NCI-H2227 (cell line): ENCODE measurements around the gene CERS6.
"Not testable (repeated sequence)": the region's sequence is repeated elsewhere in the genome, so short reads cannot be mapped to it uniquely, and the experiment has no call there.

Source experiments
- DNase-seq: peaks from one replicate; lab custom pipeline; 2025; ENCODE audit not compliant: unreplicated experiment; lab: John Stamatoyannopoulos, UW

Gene CERS6

DNA sequence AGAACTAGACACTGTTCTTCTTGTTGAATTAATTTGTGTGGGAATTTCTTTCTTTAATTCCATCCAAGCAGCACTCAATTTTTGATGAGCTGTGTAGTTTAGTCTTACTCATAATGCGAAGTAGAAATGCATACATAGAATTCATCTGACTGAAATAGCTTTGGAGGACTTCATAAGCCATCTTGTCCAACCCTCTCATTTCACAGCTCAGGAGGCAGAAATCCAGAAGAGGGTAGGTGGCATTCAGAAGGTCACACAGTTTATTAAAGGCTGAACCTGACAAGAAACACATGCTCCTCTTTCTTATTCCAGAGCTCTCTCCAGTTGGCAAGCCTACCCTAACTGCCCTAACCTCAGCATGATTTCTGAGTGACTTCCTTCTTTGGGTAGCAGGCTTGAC lies 177.1 kb downstream of the CERS6 start:
- no peak for DNase-seq

DNA sequence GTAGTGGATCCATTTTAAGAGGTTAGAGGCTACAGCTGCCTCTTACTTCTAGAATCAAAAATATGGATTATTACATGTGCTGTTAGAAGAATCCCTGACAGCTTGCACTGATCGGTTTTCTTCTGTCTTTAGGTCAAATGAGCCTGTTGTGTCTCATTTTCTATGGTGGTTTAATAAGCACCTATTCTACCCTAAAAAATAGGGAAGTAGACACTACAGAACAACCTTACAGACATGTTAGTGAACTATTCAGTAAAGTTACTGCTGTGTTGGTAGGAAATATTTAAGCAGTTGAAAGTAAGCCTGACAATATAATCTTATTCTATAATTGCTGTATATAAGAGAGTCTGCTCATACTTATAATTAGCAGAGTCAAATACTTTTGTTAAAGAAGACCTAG lies 177.8 kb downstream of the CERS6 start:
- no peak for DNase-seq

DNA sequence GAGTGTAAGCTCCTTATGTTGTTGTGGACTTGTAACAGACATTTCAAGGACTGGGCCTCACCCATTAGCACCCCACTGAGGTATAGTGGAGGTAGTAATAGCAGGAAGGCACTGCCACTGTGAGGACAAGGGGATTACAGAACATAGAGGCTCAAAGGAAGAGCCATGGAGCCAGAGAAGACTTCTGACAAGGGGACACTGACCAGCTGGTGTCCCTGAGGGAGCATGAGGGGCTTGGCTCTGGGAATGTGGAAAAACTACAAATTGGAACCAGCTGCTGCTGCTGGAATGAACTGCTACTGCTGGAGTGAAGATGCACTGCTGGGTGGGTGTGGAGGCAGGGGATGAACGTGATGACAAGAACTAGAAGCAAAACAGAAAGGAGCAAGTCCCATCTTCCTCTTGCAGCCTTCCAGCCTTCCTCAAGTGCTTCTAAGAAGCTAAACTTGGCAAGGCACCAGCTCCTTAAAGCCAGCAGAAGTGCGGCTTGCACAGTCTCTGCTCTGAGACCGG lies 179.0 kb downstream of the CERS6 start:
- no peak for DNase-seq

DNA sequence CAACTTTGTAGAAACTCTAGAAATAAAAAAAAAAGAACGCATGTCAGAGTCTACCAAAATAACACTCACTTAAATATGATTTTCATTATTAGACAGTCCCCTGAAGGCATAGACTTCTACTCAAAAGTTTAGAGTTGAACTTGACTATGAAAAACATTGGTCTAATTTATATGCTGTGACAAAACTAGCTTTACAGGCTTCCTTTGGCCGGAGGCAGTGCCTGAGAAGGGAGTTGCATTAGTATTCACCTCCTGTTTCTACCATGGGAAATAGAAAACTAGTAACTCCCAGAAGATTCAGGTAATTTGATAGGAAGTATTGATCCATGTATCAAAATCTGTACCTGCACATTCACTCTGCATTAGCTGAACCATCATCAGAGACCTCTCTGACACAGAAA lies 182.9 kb downstream of the CERS6 start:
- DNase-seq, result no peak

DNA sequence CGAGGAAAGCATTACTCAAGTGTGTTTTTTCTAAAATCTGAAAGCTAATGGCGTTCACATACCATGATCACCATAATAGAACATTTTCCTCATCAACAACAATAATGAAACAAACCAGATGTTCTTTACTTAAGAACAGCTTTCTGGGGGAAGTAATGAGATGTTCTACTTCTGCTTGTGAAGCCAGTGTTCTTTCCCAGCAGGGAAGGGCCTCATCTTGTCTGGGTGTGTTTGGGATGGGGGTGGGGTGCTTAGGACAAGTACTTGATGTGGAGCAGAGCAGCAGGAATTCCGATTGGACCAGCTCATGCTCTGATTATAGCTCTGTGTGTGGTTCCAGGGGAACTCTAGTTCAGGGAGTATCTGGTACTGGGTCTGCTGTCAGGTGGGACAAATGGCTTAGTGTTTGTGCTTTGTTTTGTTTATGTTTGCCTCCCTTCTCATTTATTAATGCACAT lies 183.4 kb downstream of the CERS6 start:
- peak; percentile 83 for DNase-seq

DNA sequence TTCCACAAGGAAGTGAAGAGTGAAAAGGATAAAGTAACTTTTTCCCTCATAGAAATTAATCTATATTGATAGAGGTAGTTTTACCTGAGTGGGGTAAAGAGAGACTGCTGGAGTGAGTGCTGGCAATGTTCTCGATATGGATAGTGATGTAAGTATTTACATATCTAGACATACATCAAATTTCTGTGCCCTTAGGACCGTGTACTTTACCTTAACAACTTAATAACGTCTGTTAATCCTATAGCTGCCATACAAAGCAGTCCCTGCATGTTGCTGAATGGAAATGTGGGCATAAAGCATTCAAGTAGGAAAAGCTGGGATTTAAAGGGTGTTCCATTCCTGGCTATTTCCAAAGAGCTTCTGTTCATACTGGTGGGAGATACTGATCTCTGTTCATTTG lies 184.0 kb downstream of the CERS6 start:
- DNase-seq, result no peak

DNA sequence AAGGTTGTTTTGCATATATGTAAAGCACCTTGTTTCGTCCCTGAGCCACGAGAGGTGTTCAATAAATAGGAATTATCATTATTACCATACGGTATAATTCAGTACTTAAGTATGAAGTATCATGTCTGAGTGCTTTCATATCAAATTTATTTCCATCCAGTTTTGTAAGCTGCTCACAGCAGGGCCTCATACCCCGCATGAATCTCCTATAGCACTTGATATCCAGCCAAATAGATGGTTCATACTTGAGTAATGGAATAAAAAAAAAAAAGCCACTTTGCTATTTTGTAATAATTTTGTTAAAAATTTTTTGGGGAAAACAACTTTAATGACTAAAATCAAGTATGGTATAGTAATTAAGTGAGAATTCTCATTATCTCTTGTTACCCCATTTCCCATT lies 185.6 kb downstream of the CERS6 start:
- no peak for DNase-seq

DNA sequence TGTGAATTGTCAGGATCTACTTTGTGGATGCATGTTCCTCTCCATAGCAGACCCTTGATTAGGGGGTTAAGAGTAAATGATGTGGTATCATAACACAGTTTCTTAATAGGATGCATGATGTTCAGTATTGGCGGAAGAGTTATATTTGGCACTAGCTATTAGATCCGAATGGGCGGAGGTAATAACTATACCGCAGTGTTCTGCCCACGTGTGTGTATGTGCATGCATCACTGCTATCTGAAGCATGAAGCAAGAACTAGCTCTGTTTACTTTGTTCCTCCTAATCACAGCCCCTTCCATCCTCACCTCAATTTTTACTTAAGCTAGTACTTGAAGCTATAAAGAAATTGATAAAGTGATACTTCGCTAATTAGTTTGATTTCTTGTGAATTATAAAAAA lies 186.8 kb downstream of the CERS6 start:
- DNase-seq, result peak; percentile 14

DNA sequence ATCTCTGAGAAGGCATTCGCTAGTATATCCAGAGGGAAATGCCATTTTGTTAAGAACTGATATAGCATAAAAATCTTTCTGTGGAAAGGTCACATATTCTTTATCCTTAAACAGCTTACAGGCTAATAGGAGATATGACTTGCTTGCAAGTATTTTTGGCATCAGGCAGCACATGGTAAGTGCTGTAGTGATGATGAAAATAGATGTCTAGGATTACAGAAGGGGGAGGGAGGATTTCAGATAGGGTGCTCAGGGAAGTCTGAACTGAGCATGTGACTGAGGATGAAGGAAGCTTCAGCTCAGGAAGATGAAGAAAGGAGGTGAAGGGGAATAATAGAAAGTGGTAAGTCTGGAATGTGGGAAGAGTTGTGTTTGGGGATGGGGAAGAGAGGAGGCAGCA lies 187.9 kb downstream of the CERS6 start:
- no peak for DNase-seq

DNA sequence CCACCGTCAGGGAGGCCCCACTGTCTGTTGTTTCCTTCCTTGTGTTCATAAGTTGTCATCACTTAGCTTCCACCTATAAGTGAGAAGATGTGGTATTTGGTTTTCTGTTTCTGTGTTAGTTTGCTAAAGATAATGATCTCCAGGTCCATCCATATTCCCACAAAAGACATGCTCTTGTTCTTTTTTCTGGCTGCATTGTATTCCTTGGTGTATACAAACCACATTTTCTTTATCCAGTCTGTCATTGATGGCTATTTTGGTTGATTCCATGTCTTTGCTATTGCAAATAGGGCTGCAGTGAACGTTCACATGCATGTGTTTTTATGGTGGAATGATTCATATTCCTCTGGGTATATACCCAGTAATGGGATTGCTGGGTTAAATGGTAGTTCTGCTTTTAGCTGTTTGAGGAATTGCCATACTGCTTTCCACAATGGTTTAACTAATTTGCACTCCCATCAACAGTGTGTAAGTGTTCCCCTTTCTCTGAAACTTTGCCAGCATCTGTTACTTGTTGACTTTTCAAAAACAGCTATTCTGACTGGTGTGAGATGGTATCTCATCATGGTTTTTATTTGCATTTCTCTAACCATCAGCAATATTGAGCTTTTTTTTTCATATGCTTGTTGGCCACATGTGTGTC lies 189.7 kb downstream of the CERS6 start:
- DNase-seq, result no peak

DNA sequence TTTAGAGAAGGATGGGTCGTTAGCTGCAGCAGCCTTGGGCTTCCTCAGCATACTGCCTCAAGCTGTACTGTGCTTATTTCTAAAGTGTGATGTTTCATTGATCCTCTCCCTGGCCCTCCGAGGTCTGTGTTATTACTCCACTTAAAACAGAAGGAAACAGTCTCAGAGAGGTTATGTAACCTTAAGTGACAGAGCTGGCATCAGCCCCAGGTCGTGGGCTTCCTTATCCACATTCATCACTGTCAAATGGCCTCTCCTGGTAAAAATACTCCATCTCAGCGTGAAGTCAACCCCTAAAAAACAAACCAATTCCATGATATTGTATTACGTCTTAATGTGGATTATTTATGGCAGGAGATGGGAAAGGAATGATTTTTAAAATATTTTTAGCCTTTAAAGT lies 193.0 kb downstream of the CERS6 start:
- peak; percentile 43 for DNase-seq

DNA sequence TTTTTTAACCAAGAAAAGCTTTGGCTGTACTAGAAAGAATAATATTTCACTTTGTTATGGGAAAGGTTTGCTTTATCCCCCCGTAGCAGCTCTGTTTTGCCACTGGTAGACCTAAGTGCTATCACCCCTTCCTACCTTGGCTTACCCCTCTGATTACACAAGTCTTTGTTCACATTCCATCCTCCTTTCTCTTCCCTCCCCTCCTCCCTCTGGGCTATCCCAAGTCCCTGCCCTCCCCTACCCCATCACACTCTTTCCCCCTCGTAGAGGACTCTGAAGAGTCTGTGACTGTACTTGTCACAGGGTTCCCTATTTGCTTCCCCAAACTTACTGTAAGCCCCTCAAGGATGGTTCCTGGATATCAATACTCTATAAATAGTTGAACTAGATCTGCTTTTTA lies 193.5 kb downstream of the CERS6 start:
- no peak for DNase-seq

DNA sequence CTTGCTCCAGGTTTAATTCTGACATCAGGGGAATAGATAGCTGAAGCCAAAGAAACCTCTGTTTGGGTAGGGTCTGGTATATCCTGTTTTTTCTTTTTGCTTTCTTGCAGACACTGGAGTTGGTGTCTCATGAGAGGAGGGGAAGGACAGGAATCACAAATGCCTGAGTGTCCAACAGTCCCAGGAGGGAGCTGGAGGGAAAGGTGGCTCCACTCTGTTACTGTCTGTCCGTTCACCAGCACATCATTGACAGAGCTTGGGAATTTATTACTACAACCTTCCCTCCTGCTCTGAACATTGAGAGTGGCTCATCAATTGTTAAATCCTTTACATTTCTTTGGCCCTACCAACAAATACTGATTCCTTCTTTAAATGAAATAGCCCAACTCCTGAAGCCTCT lies 194.1 kb downstream of the CERS6 start:
- no peak for DNase-seq

DNA sequence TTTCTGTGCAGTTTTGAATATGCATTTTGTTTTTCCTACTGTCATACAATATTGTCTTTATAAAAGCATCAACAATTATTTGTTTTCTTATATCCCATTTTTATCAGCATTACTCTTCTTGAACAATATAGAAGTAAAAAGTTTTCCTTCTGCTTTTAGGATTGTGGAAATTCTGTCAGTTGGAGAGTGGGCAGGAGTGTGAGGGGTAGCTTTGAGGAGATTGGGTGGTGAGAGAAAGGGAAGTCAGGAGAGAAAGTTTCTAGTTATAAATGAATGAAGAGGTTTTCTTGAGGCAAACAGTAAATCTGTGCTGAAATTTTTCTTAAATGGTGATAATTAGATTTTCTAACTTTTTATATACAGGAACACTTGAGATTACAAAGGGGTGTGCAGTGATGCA lies 194.7 kb downstream of the CERS6 start:
- DNase-seq, result no peak

DNA sequence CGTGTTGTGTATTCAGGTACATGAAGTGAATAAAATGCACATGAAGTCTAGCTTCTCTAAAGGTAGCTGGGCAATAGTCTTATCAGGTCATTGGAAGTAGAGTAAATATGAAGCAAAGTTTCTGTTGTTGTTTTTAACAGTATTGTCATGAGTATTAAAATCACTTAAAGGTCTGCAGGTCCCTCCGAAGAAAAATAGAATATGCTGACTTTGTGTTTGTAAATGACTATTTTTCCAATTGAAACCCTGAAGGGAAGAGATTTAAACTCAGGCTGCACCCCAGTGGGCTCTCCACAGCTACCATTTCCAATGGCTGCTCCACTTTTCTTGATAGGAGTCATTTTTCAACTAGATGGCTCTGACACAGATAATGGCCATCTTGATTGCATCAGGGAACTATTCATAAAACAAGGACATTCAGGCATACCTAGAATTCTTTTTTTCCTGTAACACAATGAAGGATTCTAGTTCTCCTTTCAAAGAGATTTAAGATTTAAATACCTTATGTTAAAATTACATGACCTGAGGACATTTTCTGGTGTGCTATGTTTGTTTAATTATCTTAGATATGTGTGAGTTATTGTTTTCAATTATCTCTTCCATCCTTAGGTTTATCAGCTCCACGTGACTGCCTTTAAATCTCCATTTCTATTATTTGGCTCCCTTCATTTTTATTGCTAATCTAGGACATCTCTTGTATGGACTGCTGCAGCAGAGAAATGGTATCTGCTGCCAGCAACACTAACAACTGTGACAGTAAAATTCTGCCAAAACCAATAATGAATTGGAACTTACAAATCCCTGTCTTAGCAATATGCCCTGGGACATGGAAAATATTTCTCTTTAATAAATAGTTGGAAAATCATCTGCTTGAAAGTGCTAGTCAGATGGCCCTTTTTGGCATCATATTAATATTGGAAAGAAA lies 197.2 kb downstream of the CERS6 start:
- no peak for DNase-seq

DNA sequence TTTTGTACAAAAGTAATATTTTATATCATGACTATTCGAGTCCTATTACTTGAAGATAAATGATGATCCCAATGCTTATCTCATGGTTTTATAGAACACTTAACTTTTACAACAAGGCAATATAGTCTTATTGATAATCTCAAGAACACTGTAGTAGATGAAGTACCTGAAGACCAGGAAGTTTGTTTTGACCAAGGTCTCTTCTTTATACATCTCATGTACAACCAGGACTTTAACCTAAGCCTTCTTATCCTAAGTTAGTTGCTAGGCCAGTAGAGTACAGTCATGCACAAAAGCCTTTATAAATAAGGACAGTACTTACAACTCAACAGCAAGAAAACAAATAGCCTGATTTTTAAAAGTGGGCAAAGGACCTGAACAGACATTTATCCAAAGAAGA lies 198.6 kb downstream of the CERS6 start:
- DNase-seq, result no peak

DNA sequence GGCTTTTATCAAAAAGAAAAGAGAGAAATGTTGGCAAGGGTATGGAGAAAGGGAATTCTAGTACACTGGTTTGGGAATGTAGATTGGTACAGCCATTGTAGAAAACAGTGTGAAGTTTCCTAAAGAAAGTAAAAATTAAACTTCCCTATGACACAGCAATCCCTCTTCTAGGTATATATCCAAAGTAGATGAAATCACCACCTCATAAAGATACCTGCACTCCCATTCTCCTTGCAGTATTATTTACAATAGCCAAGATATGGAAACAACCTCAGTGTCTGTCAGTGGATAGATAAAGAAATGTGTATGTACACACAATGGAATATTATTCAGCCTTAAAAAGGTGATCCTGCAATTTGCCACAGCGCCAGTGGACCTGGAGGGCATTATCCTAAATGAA lies 199.1 kb downstream of the CERS6 start:
- no peak for DNase-seq

DNA sequence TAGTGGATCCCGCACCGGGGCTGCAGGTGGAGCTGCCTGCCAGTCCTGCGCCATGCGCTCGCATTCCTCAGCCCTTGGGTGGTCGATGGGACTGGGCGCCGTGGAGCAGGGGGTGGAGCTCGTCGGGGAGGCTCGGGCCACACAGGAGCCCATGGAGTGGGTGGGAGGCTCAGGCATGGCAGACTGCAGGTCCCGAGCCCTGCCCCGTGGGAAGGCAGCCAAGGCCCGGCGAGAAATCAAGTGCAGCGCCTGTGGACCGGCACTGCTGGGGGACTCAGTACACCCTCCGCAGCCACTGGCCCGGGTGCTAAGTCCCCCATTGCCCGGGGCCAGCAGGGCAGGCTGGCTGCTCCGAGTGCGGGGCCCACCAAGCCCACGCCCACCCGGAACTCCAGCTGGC lies 201.3 kb downstream of the CERS6 start:
- DNase-seq, result not testable (repeated sequence)

DNA sequence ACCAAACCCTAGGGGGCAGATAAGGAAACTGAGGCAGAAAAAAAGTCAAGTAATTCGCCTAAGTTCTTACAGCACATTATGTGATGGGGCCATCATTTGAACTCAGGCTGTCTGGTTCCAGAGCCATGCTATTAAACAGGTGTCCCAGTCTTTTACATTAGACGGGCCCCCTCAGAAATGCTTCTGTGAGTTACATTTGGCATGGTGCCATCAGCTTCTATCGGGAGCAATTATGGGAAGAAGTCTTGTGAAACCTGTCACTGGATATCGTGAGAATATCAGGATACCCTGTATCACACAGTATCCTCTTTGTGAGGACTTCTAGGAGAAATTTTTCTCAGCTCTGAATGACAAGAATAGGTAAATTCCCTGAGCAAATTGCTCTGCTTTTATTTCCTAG lies 202.6 kb downstream of the CERS6 start:
- no peak for DNase-seq

DNA sequence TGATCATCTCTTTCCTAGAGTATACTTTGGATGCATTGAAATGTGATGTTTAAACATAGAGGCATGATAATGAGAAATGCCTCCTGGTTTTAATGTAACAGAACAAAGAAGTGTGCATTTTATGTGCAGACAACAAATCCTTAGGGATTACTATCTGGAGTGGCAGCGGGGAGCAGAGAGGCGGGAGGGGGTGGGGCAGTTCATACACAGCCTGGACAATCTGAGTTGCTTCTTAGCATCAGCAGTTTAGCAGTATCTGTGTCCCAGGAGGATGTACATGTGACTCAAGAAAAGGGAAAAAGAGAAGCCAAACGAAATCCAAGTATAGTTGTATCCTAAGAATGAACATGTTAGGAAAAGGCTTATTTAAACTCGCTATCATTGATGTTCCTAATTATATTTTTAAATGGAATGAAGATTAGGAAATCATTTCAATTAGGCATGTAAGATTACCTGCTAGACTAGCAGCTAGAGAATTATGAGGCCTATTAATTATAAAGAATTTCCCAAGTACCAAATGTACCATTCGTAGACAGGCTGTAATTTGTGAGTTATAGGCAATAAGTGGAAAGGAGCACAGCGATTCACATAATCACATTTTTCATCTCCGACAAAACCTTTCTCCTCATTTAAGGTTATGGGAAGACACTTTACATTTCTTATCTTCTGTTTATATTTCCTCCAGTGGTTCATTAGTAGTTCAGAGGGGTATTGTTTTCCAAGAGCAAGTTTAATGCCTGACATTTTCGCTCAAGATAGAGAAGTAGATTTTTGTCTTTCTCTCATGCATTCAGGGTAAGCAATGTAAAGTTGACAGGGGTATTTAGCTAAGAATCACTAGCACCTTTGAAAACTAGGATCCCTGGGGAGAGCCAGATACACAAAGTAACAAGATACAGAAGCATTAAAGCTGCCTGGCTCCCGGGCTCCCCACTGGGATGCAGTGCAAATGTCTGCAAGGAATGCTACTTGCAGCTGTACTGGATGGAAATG lies 205.1 kb downstream of the CERS6 start:
- peak; percentile 50 for DNase-seq

DNA sequence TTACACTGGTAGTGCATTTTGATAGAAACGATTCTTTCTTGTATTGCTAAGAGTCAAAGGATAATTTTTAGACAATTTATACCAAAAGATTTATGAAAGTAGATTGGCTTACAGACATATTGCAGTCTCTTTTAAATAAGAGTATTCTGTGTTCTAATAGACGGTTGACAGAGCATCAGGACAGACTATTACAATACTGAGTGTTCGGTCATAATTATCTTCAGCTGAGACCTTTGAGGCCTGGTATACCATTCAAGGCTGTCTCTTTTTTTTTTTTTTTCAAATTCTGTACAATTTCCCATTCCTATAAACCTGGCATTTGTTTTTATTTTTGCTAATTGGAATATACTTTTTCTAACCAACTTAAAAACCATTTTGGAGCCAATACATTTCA lies 205.8 kb downstream of the CERS6 start:
- peak; percentile 59 for DNase-seq
